RWPE2 (cell line): ENCODE measurements around the gene TMEM129.
A peak's percentile ranks its signal among the peaks of the same experiment; 100 is the strongest.

Experiments
- ATAC-seq: fragments of 200-7000 bp; cut with Tn5 transposase; 3 replicates; pipeline ENCODE4 v1.9.1; 2021; ENCODE audit warnings: low read depth
- DNase-seq: peaks from one replicate; pipeline ENCODE4 v3.0.0-alpha.2; 2020; ENCODE audit warnings: low spot score
- H3K27ac ChIP-seq: fragments of 450-650 bp; 2 replicates; pipeline ENCODE4 v1.5.1; 2017; ENCODE audit warnings: mild to moderate bottlenecking; ENCODE audit not compliant: poor library complexity, severe bottlenecking
- H3K27me3 ChIP-seq: fragments of 250-450 bp; sonication (Bioruptor Pico); 2 replicates; pipeline ENCODE4 v1.5.1; 2021; ENCODE audit warnings: mild to moderate bottlenecking, moderate library complexity; ENCODE audit not compliant: insufficient read depth, poor library complexity, severe bottlenecking
- H3K36me3 ChIP-seq: fragments of 250-450 bp; sonication (Bioruptor Pico); 2 replicates; pipeline ENCODE4 v1.5.1; 2020; ENCODE audit warnings: low read depth, mild to moderate bottlenecking, moderate library complexity
- H3K4me1 ChIP-seq: fragments of 250-450 bp; sonication (Bioruptor Pico); 2 replicates; pipeline ENCODE4 v1.5.1; 2021; ENCODE audit warnings: mild to moderate bottlenecking, moderate library complexity; ENCODE audit not compliant: insufficient read depth, poor library complexity, severe bottlenecking
- H3K4me3 ChIP-seq: fragments of 250-450 bp; sonication (Bioruptor Pico); 2 replicates; pipeline ENCODE4 v1.5.1; 2021; ENCODE audit warnings: mild to moderate bottlenecking, moderate library complexity; ENCODE audit not compliant: severe bottlenecking
- H3K9me3 ChIP-seq: fragments of 250-450 bp; sonication (Bioruptor Pico); 2 replicates; pipeline ENCODE4 v1.5.1; 2021; ENCODE audit warnings: mild to moderate bottlenecking, moderate library complexity; ENCODE audit not compliant: severe bottlenecking
- CTCF ChIP-seq: fragments of 450-650 bp; IDR thresholded peaks from one replicate; pipeline ENCODE4 v1.5.1; 2017; ENCODE audit warnings: mild to moderate bottlenecking, moderate library complexity; ENCODE audit not compliant: poor library complexity, severe bottlenecking

Gene TMEM129

GRCh38 chr4:1730532-1731135 lies 9.5 kb upstream of the TMEM129 start:
- DNase-seq: no peak
- Histone ChIP-seq H3K27me3 (no peaks in the 10 kb centered on the region), H3K9me3 (no peaks in the 10 kb centered on the region), H3K27ac (no peak overlapping the region), H3K36me3 (peaks cover 90% of the 10 kb centered on the region), H3K4me1 (peaks cover 26% of the 10 kb centered on the region), H3K4me3 (no peak overlapping the region)
- ATAC-seq: no peak
- no peak for TF ChIP-seq CTCF

- peaks cover 86% of the 10 kb centered on the region for H3K36me3 ChIP-seq
Observed at GRCh38 chr4:1728061-1728980, 7.2 kb upstream of the TMEM129 start.

GRCh38 chr4:1727117-1728031 lies 6.3 kb upstream of the TMEM129 start:
- Histone ChIP-seq H3K4me3 (no peak overlapping the region), H3K36me3 (peaks cover 84% of the 10 kb centered on the region), H3K9me3 (no peaks in the 10 kb centered on the region), H3K27me3 (no peaks in the 10 kb centered on the region), H3K27ac (peak overlapping the region; percentile 97), H3K4me1 (peaks cover 31% of the 10 kb centered on the region)
- ATAC-seq: peak; percentile 88
- no peak for TF ChIP-seq CTCF
- DNase-seq: peak; percentile 93

More at GRCh38 chr4:1728061-1728980, 7.2 kb upstream of the TMEM129 start:
- Histone ChIP-seq H3K4me1 (peaks cover 26% of the 10 kb centered on the region), H3K27me3 (no peaks in the 10 kb centered on the region), H3K9me3 (no peaks in the 10 kb centered on the region), H3K27ac (peak overlapping the region; percentile 97), H3K4me3 (no peak overlapping the region)
- TF ChIP-seq CTCF: no peak
- ATAC-seq (no peak), DNase-seq (no peak)

- H3K36me3 ChIP-seq: peaks cover 82% of the 10 kb centered on the region
- peak overlapping the region; percentile 97 for H3K27ac ChIP-seq
- peaks cover 31% of the 10 kb centered on the region for H3K4me1 ChIP-seq
- no peaks in the 10 kb centered on the region for H3K9me3 ChIP-seq
- H3K27me3 ChIP-seq: no peaks in the 10 kb centered on the region
- peak; percentile 94 for TF ChIP-seq CTCF
- H3K4me3 ChIP-seq: no peak overlapping the region
- no peak for ATAC-seq
- DNase-seq: peak; percentile 74
Observed at GRCh38 chr4:1726146-1726934, 5.2 kb upstream of the TMEM129 start.
